ENCODE data around the gene PPIP5K1.

The PPIP5K1 gene

DNA sequence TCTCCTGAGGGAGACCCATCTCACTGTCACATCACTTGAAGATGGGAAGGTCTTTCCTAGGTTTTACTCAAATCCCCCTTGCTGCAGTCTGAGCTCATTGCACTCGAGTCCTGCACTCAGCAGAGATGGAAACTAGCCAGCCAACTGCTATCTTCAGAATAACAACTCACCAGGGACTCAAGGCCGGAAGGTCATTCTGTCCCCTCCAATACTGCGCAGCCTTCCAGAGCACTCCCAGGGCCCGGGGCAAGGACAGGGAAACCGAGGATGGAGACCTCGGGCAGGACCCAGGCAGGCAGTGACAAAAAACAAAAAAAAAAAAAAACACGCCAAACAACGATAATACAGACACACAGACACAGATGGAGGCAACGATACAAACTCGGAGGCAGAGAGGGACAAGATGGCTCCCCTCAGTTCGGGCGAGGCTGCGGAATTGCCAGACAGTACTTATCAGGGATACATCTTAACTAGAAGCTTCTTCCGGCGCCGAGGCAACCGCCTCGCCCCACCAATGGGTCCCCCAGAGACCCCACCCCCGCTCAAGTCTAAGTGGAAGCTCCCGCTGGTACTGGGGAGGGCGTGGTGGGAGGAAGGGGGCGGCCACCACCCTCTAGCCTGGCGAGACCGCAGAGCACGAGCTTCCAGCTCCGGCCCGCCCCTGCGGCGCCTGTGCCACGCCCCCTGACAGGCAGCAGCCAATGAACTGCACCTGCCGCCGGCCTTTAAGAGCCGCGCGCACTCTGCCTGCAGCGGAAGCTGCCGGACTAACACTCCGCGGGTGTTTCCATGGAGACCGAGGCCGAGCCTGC is 79.6 kb downstream of the PPIP5K1 start (continued):
- TF ChIP-seq ZNF501 (tag by site-specific recombination; IDR thresholded peaks at IDR 0.05) (0 out of 2 replicates have a peak, but pooled peaks have one; percentile 15), ZBTB48 (tag by site-specific recombination; IDR thresholded peaks at IDR 0.05) (peak; percentile 30; the same call in 1 of the 2 replicates), ZNF843 (tag by site-specific recombination; IDR thresholded peaks at IDR 0.05) (peak; percentile 36; the same call in 1 of the 2 replicates), KLF1 (tag by site-specific recombination; IDR thresholded peaks at IDR 0.05) (peak; percentile 94), ZEB2 (tag by site-specific recombination; IDR thresholded peaks at IDR 0.05) (no peak; the same call in 1 of the 2 replicates), ZNF24 (tag by site-specific recombination; IDR thresholded peaks at IDR 0.05) (peak; percentile 66; the same call in 1 of the 2 replicates), ZNF423 (tag by site-specific recombination; IDR thresholded peaks at IDR 0.05) (peak; percentile 64; the same call in 1 of the 2 replicates), KLF8 (tag by site-specific recombination; IDR thresholded peaks at IDR 0.05) (peak; percentile 88), ZBTB20 (tag by site-specific recombination; IDR thresholded peaks at IDR 0.05) (peak; percentile 50; the same call in 1 of the 2 replicates), ZBTB17 (tag by site-specific recombination; IDR thresholded peaks at IDR 0.05) (peak; percentile 54; the same call in 1 of the 2 replicates), ZNF302 (tag by site-specific recombination; IDR thresholded peaks at IDR 0.05; ENCODE audit: low read depth) (no peak), ZBTB21 (tag by site-specific recombination; IDR thresholded peaks at IDR 0.05) (0 out of 2 replicates have a peak, but pooled peaks have one; percentile 42), ZNF560 (tag by site-specific recombination; IDR thresholded peaks at IDR 0.05; ENCODE audit: borderline replicate concordance) (no peak), ZNF202 (tag by site-specific recombination; IDR thresholded peaks at IDR 0.05; ENCODE audit: borderline replicate concordance) (no peak), SP7 (tag by site-specific recombination; IDR thresholded peaks at IDR 0.05) (peak; percentile 51), ZNF335 (tag by site-specific recombination; conservative IDR thresholded peaks at IDR 0.05) (peak; percentile 95), ZNF311 (tag by site-specific recombination; IDR thresholded peaks at IDR 0.05; ENCODE audit: borderline replicate concordance) (no peak), ZNF610 (tag by site-specific recombination; IDR thresholded peaks at IDR 0.05; ENCODE audit: borderline replicate concordance) (peak; percentile 42; the same call in 1 of the 2 replicates), ZNF366 (tag by site-specific recombination; conservative IDR thresholded peaks at IDR 0.05) (no peak), ZNF175 (tag by site-specific recombination; IDR thresholded peaks at IDR 0.05) (no peak), ZXDB (tag by site-specific recombination; IDR thresholded peaks at IDR 0.05) (peak; percentile 72), GLI2 (tag by site-specific recombination; IDR thresholded peaks at IDR 0.05; ENCODE audit: borderline replicate concordance, low read depth) (no peak), ZNF629 (tag by site-specific recombination; IDR thresholded peaks at IDR 0.05) (peak; percentile 38; the same call in 1 of the 2 replicates), SP3 (tag by site-specific recombination; IDR thresholded peaks at IDR 0.05) (peak; percentile 83), MEIS1 (CRISPR knock-in tag; IDR thresholded peaks at IDR 0.05; ENCODE audit: borderline replicate concordance) (no peak), YY1 (tag by site-specific recombination; IDR thresholded peaks at IDR 0.05) (peak; percentile 70; the same call in 1 of the 2 replicates), ZNF830 (tag by site-specific recombination; IDR thresholded peaks at IDR 0.05; ENCODE audit: low read depth) (no peak)
- TF ChIP-seq, protein P1, sequence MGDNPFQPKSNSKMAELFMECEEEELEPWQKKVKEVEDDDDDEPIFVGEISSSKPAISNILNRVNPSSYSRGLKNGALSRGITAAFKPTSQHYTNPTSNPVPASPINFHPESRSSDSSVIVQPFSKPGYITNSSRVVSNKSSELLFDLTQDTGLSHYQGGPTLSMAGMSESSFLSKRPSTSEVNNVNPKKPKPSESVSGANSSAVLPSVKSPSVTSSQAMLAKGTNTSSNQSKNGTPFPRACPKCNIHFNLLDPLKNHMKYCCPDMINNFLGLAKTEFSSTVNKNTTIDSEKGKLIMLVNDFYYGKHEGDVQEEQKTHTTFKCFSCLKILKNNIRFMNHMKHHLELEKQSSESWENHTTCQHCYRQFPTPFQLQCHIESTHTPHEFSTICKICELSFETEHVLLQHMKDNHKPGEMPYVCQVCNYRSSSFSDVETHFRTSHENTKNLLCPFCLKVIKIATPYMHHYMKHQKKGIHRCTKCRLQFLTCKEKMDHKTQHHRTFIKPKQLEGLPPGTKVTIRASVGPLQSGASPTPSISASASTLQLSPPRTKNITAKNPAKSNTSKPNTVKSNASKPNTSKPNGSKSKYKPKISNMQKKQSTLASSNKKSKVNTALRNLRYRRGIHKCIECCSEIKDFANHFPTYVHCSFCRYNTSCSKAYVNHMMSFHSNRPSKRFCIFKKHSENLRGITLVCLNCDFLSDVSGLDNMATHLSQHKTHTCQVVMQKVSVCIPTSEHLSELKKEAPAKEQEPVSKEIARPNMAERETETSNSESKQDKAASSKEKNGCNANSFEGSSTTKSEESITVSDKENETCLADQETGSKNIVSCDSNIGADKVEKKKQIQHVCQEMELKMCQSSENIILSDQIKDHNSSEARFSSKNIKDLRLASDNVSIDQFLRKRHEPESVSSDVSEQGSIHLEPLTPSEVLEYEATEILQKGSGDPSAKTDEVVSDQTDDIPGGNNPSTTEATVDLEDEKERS (tag by site-specific recombination; IDR thresholded peaks at IDR 0.05): 0 out of 2 replicates have a peak, but pooled peaks have one; percentile 13
- TF ChIP-seq, protein P2, sequence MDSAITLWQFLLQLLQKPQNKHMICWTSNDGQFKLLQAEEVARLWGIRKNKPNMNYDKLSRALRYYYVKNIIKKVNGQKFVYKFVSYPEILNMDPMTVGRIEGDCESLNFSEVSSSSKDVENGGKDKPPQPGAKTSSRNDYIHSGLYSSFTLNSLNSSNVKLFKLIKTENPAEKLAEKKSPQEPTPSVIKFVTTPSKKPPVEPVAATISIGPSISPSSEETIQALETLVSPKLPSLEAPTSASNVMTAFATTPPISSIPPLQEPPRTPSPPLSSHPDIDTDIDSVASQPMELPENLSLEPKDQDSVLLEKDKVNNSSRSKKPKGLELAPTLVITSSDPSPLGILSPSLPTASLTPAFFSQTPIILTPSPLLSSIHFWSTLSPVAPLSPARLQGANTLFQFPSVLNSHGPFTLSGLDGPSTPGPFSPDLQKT (IDR thresholded peaks at IDR 0.05; ENCODE audit: borderline replicate concordance, low read depth, low read length): no peak
- TF ChIP-seq, protein P3, sequence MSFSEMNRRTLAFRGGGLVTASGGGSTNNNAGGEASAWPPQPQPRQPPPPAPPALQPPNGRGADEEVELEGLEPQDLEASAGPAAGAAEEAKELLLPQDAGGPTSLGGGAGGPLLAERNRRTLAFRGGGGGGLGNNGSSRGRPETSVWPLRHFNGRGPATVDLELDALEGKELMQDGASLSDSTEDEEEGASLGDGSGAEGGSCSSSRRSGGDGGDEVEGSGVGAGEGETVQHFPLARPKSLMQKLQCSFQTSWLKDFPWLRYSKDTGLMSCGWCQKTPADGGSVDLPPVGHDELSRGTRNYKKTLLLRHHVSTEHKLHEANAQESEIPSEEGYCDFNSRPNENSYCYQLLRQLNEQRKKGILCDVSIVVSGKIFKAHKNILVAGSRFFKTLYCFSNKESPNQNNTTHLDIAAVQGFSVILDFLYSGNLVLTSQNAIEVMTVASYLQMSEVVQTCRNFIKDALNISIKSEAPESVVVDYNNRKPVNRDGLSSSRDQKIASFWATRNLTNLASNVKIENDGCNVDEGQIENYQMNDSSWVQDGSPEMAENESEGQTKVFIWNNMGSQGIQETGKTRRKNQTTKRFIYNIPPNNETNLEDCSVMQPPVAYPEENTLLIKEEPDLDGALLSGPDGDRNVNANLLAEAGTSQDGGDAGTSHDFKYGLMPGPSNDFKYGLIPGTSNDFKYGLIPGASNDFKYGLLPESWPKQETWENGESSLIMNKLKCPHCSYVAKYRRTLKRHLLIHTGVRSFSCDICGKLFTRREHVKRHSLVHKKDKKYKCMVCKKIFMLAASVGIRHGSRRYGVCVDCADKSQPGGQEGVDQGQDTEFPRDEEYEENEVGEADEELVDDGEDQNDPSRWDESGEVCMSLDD (tag by site-specific recombination; IDR thresholded peaks at IDR 0.05): 0 out of 2 replicates have a peak, but pooled peaks have one; percentile 19
- TF ChIP-seq, protein P4, sequence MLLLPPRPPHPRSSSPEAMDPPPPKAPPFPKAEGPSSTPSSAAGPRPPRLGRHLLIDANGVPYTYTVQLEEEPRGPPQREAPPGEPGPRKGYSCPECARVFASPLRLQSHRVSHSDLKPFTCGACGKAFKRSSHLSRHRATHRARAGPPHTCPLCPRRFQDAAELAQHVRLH (tag by site-specific recombination; IDR thresholded peaks at IDR 0.05): 0 out of 2 replicates have a peak, but pooled peaks have one; percentile 45

Measured in HEK293 (cell line).